Adrenal gland (tissue), 12 donors: ENCODE data around the gene FAF1. TPM values are rescaled to one million over a fixed set of nuclear protein-coding genes. Genes with fewer than 3 reads are reported as not detected.

ENCODE experiments used
- DNase-seq, 7 donors: peaks; one replicate each; pipeline ENCODE4 v3.0.0-alpha.2; 2019 to 2020
- H3K27ac ChIP-seq, 5 donors: fragments of 200-600 bp; sonication (generic) in 4 of 5; 1 replicate in 3 of 5; 2 replicates in 2 of 5; pipeline versions ENCODE4 v1.5.1 to v1.8.0; 2016 to 2020; ENCODE audit warnings: mild to moderate bottlenecking in 1 of 5
- H3K27me3 ChIP-seq: fragments of 200-600 bp; 2 replicates; pipeline ENCODE4 v1.8.0; 2021
- H3K36me3 ChIP-seq, 2 donors: fragments of 200-600 bp; replicated peaks in 1 of 2; 1 replicate in 1 of 2; 2 replicates in 1 of 2; pipeline versions ENCODE4 v1.5.1 to v1.8.0; 2018 to 2022
- H3K4me1 ChIP-seq, 2 donors: fragments of 200-600 bp; replicated peaks in 1 of 2; 1 replicate in 1 of 2; 2 replicates in 1 of 2; pipeline versions ENCODE4 v1.5.1 to v1.8.0; 2018 to 2021
- H3K4me3 ChIP-seq, 4 donors: fragments of 200-600 bp; sonication (generic) in 3 of 4; one replicate each; pipeline ENCODE4 v1.5.1; 2016 to 2018
- H3K9me3 ChIP-seq, 3 donors: fragments of 200-600 bp; sonication (generic) in 1 of 3; replicated peaks in 1 of 3; 1 replicate in 2 of 3; 2 replicates in 1 of 3; pipeline versions ENCODE4 v1.5.1 to v1.8.0; 2016 to 2021
- POLR2A ChIP-seq, 2 donors: fragments of 450-650 bp; IDR thresholded peaks; one replicate each; pipeline ENCODE4 v1.6.1; 2017; ENCODE audit warnings: antibody characterized with exemption in 2 of 2, mild to moderate bottlenecking in 2 of 2, moderate library complexity in 1 of 2
- WGBS, 4 donors: extraction: QIAGEN DNeasy Blood & Tissue Kit in 2 of 4; methylation state at CpG; one replicate each; pipeline versions ENCODE4 v1.1.5 to v1.1.7; 2013 to 2017; 5-methylcytosine and 5-hydroxymethylcytosine counted together
- intact Hi-C, 2 donors: fragments of 100-400 bp; cut with DNase I; formaldehyde crosslinking; loops; one replicate each; pipeline versions ENCODE4 v1.14.1 to v1.15.0; 2022 to 2023
- polyA plus RNA-seq, 3 donors: library from polyadenylated mRNA; stranded (reverse); fragments of 200-250 nt in 2 of 3; fragments of 350-450 nt in 1 of 3; fragmentation: Illumina TruSeq in 1 of 3; extraction: RNeasy Lipid Tissue Mini Kit (QIAGEN cat#74804) in 1 of 3; gene quantifications; one replicate each; pipeline ENCODE4 v1.2.3, GENCODE V29; 2013 to 2014
- total RNA-seq, 9 donors: library from RNA; depleted of rRNA in 4 of 9; stranded (reverse); fragments of >200 nt in 4 of 9; fragments of 120-200 nt in 1 of 9; fragmentation: NEBNext Ultra II Directional in 1 of 9; extraction: Animal tissue kit (Norgen Biotek cat#: 25700) in 1 of 9; gene quantifications; one replicate each; pipeline versions ENCODE4 v1.1.0 to v1.2.4, GENCODE V29; 2013 to 2023
- TF ChIP-seq, protein P1 (sequence below), 6 experiments: fragments of 450-650 bp in 4 of 6; fragments of 200-600 bp in 2 of 6; sonication (generic) in 1 of 6; IDR thresholded peaks; 1 replicate in 5 of 6; 2 replicates in 1 of 6; pipeline versions ENCODE4 v1.5.1 to v1.8.0; 2016 to 2021; ENCODE audit warnings: antibody characterized with exemption in 6 of 6, mild to moderate bottlenecking in 2 of 6, moderate library complexity in 1 of 6
- donor health status: healthy with polysubstance abuse.
- donor health status: Bipolar disorder and iron deficiency.
- donor health status: DM: yes; HTN: yes; CAD: no.
- donor health status: DM: no; HTN: no; CAD: no.
- donor health status: DM: no; HTN: no; CAD: no.
- donor health status: DM: yes; HTN: yes; CAD: no.

Gene FAF1
- total and polyA plus RNA-seq, 12 donors, result 23.4 to 88.4 (median 44.5) TPM

DNA sequence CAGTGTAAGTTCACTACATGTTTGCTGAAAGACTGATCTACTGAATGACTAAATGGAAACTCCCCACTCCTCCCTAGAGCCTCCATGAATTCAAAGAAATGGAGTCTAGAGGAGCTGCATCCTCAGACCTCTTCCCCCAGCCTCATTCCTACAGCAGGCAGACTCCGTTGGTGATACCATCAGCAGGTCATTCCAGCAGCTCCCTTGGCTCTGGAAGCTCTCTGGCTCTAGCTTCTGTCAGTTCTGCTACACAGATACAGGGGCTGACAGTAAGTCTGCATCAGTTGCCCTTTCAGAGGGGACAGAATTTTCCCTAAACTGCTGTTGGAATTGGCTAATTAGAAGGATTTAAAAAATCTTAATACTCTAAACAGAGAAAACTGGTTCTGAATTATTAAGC, 505.2 kb downstream of the FAF1 start:
- Histone ChIP-seq H3K4me3 (no peak overlapping the region), H3K9me3 (no peaks in the 10 kb centered on the region), H3K27ac (no peak overlapping the region), H3K27me3 (no peaks in the 10 kb centered on the region), H3K4me1 (no peaks in the 10 kb centered on the region), H3K36me3 (no peaks in the 10 kb centered on the region)
- intact Hi-C loops, result no loop called here
- WGBS, 4 donors, result 91 to 100% (median 95%) methylated on average over 1 of the region's 1 CpG
- DNase-seq, result no peak
- TF ChIP-seq POLR2A (IDR thresholded peaks at IDR 0.05), result no peak
- TF ChIP-seq, protein P1, sequence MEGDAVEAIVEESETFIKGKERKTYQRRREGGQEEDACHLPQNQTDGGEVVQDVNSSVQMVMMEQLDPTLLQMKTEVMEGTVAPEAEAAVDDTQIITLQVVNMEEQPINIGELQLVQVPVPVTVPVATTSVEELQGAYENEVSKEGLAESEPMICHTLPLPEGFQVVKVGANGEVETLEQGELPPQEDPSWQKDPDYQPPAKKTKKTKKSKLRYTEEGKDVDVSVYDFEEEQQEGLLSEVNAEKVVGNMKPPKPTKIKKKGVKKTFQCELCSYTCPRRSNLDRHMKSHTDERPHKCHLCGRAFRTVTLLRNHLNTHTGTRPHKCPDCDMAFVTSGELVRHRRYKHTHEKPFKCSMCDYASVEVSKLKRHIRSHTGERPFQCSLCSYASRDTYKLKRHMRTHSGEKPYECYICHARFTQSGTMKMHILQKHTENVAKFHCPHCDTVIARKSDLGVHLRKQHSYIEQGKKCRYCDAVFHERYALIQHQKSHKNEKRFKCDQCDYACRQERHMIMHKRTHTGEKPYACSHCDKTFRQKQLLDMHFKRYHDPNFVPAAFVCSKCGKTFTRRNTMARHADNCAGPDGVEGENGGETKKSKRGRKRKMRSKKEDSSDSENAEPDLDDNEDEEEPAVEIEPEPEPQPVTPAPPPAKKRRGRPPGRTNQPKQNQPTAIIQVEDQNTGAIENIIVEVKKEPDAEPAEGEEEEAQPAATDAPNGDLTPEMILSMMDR (IDR thresholded peaks at IDR 0.05), result no peak

DNA sequence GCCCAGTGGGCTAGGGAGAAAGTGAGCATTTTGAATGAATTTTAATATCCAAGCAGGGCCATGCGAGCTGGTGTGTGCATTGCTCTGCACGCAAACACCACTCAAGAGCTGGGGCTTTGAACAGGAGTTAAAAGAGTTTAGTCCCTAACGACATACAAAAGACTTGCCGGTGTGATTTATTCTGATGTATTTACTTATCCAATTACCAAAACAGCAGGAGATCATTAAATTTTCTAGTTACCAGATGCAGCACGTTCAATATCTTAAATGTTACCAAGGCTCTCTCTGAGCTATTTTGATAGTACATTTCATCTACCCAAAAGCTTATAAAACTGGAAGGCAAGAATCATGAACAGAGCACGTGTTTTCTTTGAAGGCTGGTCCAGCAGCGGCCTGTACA, 506.8 kb downstream of the FAF1 start:
- WGBS, 4 donors, result 88 to 93% (median 90%) methylated on average over 7 of the region's 7 CpGs
- DNase-seq, result no peak
- Histone ChIP-seq H3K36me3 (no peaks in the 10 kb centered on the region), H3K9me3 (no peaks in the 10 kb centered on the region), H3K27me3 (no peaks in the 10 kb centered on the region), H3K4me3 (no peak overlapping the region), H3K4me1 (no peaks in the 10 kb centered on the region), H3K27ac (no peak overlapping the region)
- TF ChIP-seq, protein P1 (IDR thresholded peaks at IDR 0.05), result no peak
- TF ChIP-seq POLR2A (IDR thresholded peaks at IDR 0.05), result no peak
- intact Hi-C loops, result no loop called here

DNA sequence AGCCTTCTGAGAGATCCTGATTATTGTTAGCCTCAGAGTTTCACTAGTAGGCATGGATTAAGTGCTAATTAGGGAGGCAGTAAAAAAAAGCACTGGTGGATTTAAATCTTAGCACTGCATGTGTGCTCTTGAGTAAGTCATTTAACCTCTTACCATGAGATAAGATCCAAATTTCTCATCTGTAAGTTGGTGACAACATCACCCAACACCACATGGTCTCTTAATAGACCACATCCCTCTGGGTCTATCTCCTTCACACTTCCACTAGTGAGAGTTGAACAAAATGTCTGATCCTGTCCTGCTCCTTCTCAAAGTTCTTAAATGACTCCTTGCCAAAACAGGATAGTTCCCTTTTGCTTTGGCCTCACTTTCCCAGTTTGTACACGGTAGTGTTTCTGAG, 507.4 kb downstream of the FAF1 start:
- intact Hi-C loops, result no loop called here
- H3K9me3 ChIP-seq, result no peaks in the 10 kb centered on the region
- H3K27ac ChIP-seq, result no peak overlapping the region
- no peak for DNase-seq
- WGBS, 4 donors, result 97 to 100% (median 100%) methylated on average over 1 of the region's 1 CpG
- H3K4me3 ChIP-seq, result no peak overlapping the region
- TF ChIP-seq, protein P1 (IDR thresholded peaks at IDR 0.05), result no peak
- no peak for TF ChIP-seq POLR2A (IDR thresholded peaks at IDR 0.05)
- no peaks in the 10 kb centered on the region for H3K36me3 ChIP-seq
- no peaks in the 10 kb centered on the region for H3K27me3 ChIP-seq
- no peaks in the 10 kb centered on the region for H3K4me1 ChIP-seq

DNA sequence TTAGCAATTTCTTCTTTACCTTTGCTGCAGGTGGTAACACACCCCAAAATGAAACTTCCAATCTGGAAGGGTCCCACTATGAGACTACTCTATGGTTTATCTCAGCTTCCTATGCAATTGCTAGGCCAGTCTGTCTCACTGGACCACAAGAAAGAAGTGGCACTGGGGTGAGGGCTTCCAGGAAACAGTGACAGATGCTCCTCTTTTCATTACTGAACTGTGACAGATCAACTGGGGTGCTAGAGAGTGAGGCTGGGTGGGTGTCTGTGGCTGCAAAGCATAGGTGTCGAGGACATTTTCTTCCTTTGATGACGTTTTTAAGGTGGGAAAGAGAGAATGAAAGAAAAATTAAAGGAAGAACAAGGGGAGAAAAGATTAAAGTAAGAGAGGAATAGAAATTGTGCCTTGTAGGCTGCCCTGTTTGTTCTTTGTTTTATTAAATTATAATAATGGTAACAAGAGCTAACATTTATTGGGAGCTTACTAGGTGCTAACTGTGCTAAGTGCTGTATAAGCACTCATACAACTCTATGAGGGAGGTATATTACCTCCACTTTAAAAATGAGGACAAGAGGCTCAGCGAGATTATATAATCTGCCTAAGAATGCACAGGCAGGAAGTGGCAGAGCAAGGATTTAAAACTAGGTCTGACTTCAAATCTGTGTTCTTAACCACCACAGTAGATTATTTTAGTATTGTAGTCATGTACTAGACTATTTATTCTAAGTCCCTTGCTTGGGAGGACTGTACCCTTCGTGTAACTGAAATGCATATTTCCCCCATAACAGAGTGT, 509.0 kb downstream of the FAF1 start:
- no peak overlapping the region for H3K27ac ChIP-seq
- no peaks in the 10 kb centered on the region for H3K9me3 ChIP-seq
- TF ChIP-seq, protein P1 (IDR thresholded peaks at IDR 0.05), result no peak
- no peak for TF ChIP-seq POLR2A (IDR thresholded peaks at IDR 0.05)
- H3K4me3 ChIP-seq, result no peak overlapping the region
- H3K4me1 ChIP-seq, result no peaks in the 10 kb centered on the region
- H3K27me3 ChIP-seq, result no peaks in the 10 kb centered on the region
- intact Hi-C loops, result no loop called here
- no peak for DNase-seq
- H3K36me3 ChIP-seq, result no peaks in the 10 kb centered on the region
- 84 to 92% (median 89%) methylated on average over 4 of the region's 4 CpGs for WGBS, 4 donors
